GM12872 (cell line): ENCODE results near the gene FMO1.

Experiments
- TF ChIP-seq, protein P1 (sequence below): IDR thresholded peaks from 3 replicates; pipeline ENCODE4 v1.5.1; 2011; ENCODE audit warnings: low read depth, mild to moderate bottlenecking, low read length, moderate library complexity; ENCODE audit not compliant: insufficient read depth

The FMO1 gene

DNA sequence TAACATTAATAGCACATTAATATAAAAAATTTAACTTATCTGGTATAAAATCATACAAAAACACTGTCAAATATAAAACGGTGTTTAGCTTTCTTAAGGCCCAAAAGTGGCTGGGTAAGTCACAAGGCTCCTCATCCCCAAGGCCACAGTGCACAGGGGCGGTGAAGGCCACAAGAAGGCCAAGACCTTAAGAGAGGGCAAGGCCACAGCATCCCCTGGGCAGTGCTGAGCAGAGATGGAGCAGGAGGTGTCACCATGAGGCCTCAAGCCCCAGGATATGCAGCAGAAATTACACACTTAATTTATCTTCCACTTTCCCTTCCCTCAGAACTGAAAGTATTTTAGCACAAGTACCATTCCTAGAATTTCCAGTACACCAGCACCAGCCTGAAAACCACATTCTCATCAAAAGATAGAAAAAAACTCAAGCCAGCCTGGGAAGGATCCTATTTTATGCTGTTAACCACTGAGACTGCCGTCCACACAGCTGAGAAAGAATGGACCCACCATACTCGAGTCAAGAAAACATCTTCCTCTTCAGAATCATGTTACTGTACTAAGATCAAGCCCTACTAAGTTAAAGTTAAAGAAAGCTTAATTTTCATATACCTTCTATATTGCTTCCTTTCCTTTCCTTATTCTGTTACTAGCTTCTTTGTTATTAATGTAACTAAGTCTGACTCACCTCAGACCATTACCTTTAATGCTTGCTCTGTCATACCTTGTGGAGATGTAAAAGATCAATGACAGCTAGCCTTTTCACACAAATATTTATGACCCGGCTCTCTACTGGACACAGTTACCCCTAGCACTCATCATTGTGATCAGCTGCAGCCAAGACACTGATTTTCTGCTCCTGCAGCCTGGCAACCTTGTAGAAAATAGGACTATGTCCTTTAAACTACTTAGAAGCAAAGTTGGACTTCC lies 26.4 kb upstream of the FMO1 start:
- TF ChIP-seq, protein P1, sequence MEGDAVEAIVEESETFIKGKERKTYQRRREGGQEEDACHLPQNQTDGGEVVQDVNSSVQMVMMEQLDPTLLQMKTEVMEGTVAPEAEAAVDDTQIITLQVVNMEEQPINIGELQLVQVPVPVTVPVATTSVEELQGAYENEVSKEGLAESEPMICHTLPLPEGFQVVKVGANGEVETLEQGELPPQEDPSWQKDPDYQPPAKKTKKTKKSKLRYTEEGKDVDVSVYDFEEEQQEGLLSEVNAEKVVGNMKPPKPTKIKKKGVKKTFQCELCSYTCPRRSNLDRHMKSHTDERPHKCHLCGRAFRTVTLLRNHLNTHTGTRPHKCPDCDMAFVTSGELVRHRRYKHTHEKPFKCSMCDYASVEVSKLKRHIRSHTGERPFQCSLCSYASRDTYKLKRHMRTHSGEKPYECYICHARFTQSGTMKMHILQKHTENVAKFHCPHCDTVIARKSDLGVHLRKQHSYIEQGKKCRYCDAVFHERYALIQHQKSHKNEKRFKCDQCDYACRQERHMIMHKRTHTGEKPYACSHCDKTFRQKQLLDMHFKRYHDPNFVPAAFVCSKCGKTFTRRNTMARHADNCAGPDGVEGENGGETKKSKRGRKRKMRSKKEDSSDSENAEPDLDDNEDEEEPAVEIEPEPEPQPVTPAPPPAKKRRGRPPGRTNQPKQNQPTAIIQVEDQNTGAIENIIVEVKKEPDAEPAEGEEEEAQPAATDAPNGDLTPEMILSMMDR: no peak

DNA sequence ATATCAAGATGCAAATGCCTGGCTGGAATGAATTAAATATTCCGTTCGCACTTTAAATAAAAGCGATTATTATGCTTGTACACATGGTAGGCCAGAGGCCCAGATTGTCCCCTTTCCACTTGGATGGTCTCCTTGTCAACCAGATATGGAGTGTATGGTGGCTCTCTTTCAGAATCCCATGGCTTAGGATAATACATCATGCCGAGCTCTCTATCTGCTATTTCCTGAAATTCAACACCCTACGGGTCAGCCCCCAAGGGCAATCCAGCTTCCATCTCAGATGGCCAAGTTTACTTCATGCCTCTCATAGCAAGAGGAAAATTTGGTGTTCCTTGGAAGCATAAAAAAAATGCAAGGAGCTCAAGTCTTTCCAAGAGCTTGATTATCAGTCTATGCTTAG lies 25.4 kb upstream of the FMO1 start:
- TF ChIP-seq, protein P1: no peak

DNA sequence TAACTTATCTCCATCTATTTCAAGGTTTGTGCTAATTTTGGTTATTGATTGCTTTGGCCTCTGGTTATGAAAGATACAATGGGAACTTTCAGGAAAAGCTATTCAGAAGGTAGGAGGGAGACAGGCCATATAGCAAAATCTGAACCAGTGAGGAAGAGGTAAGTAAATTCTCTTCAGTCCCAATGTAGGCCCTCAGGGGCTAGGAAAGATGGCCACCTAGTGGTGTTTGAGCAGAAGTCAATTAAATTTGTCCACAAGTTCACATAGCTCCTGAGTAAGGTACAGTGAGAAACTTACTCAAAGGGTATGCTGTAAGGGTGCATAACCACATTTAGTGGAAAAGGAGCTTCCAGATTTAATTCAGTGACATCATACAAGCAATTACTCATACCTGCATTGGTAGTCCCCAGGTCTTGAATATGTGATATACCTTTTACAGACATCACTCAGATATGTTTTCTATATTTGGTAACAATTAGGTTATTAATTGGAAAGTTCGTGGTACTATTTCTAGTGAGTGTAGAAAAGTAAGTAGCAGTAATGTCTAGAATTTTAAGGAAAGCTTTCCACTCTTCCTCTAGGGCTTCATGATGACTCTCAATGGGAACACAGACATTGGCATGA lies 21.4 kb upstream of the FMO1 start:
- TF ChIP-seq, protein P1: peak; percentile 71

DNA sequence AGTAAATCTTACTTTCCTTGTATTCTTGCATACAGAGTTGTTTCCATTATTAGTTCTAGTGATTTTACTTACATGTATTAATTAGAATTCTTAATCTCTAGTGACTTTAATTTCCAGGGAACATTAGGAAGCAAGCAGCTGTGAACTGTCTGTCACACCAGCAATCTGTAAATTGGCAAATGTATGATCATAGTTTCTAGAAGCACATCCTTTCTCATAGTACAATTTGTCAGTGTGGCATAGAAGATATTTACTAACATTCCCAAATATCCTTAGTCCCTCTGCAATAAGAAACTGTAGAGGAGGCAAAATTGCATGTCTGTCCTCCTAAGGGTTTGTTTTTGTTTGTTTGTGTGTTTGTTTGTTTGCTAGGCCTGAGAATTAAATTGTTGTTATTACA lies 17.0 kb upstream of the FMO1 start:
- TF ChIP-seq, protein P1: no peak

GRCh38 chr1:171233183-171233582 lies 15.1 kb upstream of the FMO1 start:
- TF ChIP-seq, protein P1: no peak

GRCh38 chr1:171243878-171244277 lies 4.4 kb upstream of the FMO1 start:
- TF ChIP-seq, protein P1: no peak

DNA sequence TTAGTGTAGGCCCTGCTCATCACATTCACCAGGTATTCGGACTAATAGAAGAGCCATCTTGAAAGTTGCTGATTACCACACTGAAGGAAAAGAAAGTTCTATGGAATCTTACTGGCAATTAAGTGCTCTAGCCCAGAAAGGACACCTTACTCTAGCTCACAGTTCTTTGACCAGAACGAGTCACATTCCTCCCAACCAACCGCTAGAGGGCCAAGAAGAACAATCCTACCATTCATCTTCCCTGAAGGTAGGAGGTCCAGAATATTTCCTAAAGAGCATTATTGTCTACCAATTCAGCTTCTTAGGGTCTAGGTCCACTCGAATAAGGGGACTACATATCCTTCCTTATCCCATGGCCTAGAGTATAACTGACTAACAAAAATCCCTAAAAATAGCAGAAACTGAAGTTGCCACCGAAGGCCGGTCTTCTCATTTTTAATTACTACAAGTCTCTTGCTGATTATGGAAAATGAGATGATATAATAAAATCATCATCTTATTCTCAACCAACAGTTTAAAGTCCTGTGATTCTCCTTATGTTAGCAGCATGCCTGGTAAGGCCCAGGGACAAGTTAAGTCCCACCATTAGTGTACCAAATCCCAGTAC lies 2.7 kb upstream of the FMO1 start:
- TF ChIP-seq, protein P1: peak; percentile 90
